Breast epithelium (tissue), 4 donors: Measurements from ENCODE around the gene RHOT1. TPM values are rescaled to one million over a fixed set of nuclear protein-coding genes. Genes with fewer than 3 reads are reported as not detected.

ENCODE experiments used
- DNase-seq, 2 donors: peaks; one replicate each; pipeline ENCODE4 v3.0.0-alpha.2; 2019; ENCODE audit warnings: low spot score in 2 of 2
- H3K27ac ChIP-seq, 2 donors: fragments of 200-600 bp; sonication (generic) in 1 of 2; one replicate each; pipeline ENCODE4 v1.5.1; 2016 to 2019; ENCODE audit warnings: mild to moderate bottlenecking in 1 of 2
- H3K27me3 ChIP-seq, 2 donors: fragments of 200-600 bp; sonication (generic) in 1 of 2; one replicate each; pipeline versions ENCODE4 v1.5.1 to v1.6.0; 2017 to 2019; ENCODE audit warnings: control low read depth in 1 of 2, mild to moderate bottlenecking in 1 of 2
- H3K36me3 ChIP-seq: fragments of 200-600 bp; one replicate; pipeline ENCODE4 v1.5.1; 2019
- H3K4me1 ChIP-seq, 2 donors: fragments of 200-600 bp; sonication (generic); one replicate each; pipeline ENCODE4 v1.5.1; 2016 to 2019; ENCODE audit warnings: control low read depth in 1 of 2
- H3K4me3 ChIP-seq, 3 donors: fragments of 200-600 bp; sonication (generic); 1 replicate in 2 of 3; 2 replicates in 1 of 3; pipeline ENCODE4 v1.5.1; 2016 to 2019; ENCODE audit warnings: mild to moderate bottlenecking in 3 of 3, moderate library complexity in 2 of 3
- H3K9me3 ChIP-seq, 2 donors: fragments of 200-600 bp; sonication (generic) in 1 of 2; one replicate each; pipeline ENCODE4 v1.5.1; 2016 to 2019; ENCODE audit warnings: control low read depth in 1 of 2
- CTCF ChIP-seq, 3 donors: fragments of 450-650 bp; IDR thresholded peaks; one replicate each; pipeline ENCODE4 v1.5.1; 2016 to 2017; ENCODE audit warnings: antibody characterized with exemption in 3 of 3, mild to moderate bottlenecking in 3 of 3, moderate library complexity in 3 of 3
- POLR2A ChIP-seq: fragments of 450-650 bp; IDR thresholded peaks from one replicate; pipeline ENCODE4 v1.6.1; 2016; ENCODE audit warnings: antibody characterized with exemption, mild to moderate bottlenecking, moderate library complexity
- POLR2AphosphoS5 ChIP-seq, 3 donors: sonication (generic); formaldehyde crosslinking; IDR thresholded peaks; one replicate each; pipeline ENCODE4 v1.6.1; 2017; ENCODE audit warnings: antibody characterized with exemption in 3 of 3
- intact Hi-C: fragments of 100-400 bp; cut with DNase I; formaldehyde crosslinking; loops from one replicate; pipeline ENCODE4 v1.15.1; 2023; ENCODE audit warnings: low total_unique reads
- total RNA-seq, 3 donors: library from RNA; depleted of rRNA; stranded (reverse); fragments of >200 nt; gene quantifications; one replicate each; pipeline ENCODE4 v1.1.0, GENCODE V29; 2016

Gene RHOT1
- total RNA-seq, 3 donors from 2014 or later = 62.9 to 74.6 (median 72.0) TPM

- H3K27me3 ChIP-seq = no peaks in the 10 kb centered on the region
- H3K9me3 ChIP-seq = no peaks in the 10 kb centered on the region
- intact Hi-C loops = no loop called here
- H3K4me1 ChIP-seq = no peaks in the 10 kb centered on the region
- no peak overlapping the region for H3K27ac ChIP-seq
- H3K36me3 ChIP-seq = no peaks in the 10 kb centered on the region
- TF ChIP-seq POLR2AphosphoS5 (IDR thresholded peaks at IDR 0.05) (no peak), CTCF (IDR thresholded peaks at IDR 0.05) (no peak), POLR2A (no peak)
- H3K4me3 ChIP-seq = no peak overlapping the region
- DNase-seq = no peak
These were observed 9.8 kb downstream of the RHOT1 start for GRCh38 chr17:32152130-32152529.

GRCh38 chr17:32155896-32156295, 13.6 kb downstream of the RHOT1 start:
- Histone ChIP-seq H3K4me1 (no peaks in the 10 kb centered on the region), H3K36me3 (no peaks in the 10 kb centered on the region), H3K4me3 (no peak overlapping the region), H3K9me3 (no peaks in the 10 kb centered on the region), H3K27me3 (no peaks in the 10 kb centered on the region), H3K27ac (no peak overlapping the region)
- no peak for TF ChIP-seq CTCF (IDR thresholded peaks at IDR 0.05)
- TF ChIP-seq POLR2AphosphoS5 (IDR thresholded peaks at IDR 0.05) = no peak
- no peak for TF ChIP-seq POLR2A
- intact Hi-C loops = no loop called here
- DNase-seq = no peak

GRCh38 chr17:32156656-32157055, 14.4 kb downstream of the RHOT1 start:
- intact Hi-C loops = no loop called here
- TF ChIP-seq POLR2A (no peak), POLR2AphosphoS5 (IDR thresholded peaks at IDR 0.05) (no peak), CTCF (IDR thresholded peaks at IDR 0.05) (no peak)
- DNase-seq = no peak
- H3K27me3 ChIP-seq = no peaks in the 10 kb centered on the region
- no peaks in the 10 kb centered on the region for H3K36me3 ChIP-seq
- H3K4me1 ChIP-seq = no peaks in the 10 kb centered on the region
- H3K9me3 ChIP-seq = no peaks in the 10 kb centered on the region
- no peak overlapping the region for H3K27ac ChIP-seq
- H3K4me3 ChIP-seq = no peak overlapping the region

GRCh38 chr17:32157225-32157624, 14.9 kb downstream of the RHOT1 start:
- H3K36me3 ChIP-seq = no peaks in the 10 kb centered on the region
- H3K27ac ChIP-seq = no peak overlapping the region
- H3K27me3 ChIP-seq = no peaks in the 10 kb centered on the region
- TF ChIP-seq POLR2A (no peak), CTCF (IDR thresholded peaks at IDR 0.05) (no peak), POLR2AphosphoS5 (IDR thresholded peaks at IDR 0.05) (no peak)
- H3K4me1 ChIP-seq = no peaks in the 10 kb centered on the region
- intact Hi-C loops = no loop called here
- no peak overlapping the region for H3K4me3 ChIP-seq
- H3K9me3 ChIP-seq = no peaks in the 10 kb centered on the region
- no peak for DNase-seq

- Histone ChIP-seq H3K36me3 (no peaks in the 10 kb centered on the region), H3K4me3 (no peak overlapping the region), H3K27me3 (no peaks in the 10 kb centered on the region), H3K27ac (no peak overlapping the region), H3K4me1 (no peaks in the 10 kb centered on the region), H3K9me3 (peaks cover 0 to 5% of the 10 kb centered on the region in 2 donors)
- TF ChIP-seq POLR2AphosphoS5 (IDR thresholded peaks at IDR 0.05) (no peak), CTCF (IDR thresholded peaks at IDR 0.05) (no peak), POLR2A (no peak)
- intact Hi-C loops = no loop called here
- no peak for DNase-seq
These were observed 16.7 kb downstream of the RHOT1 start for GRCh38 chr17:32158870-32159585.
